SK-N-SH (cell line): Measurements from ENCODE around the gene MTHFD1L. TPM values are rescaled to one million over a fixed set of nuclear protein-coding genes. Genes with fewer than 3 reads are reported as not detected.

Experiments
- CTCF ChIA-PET: fragments of 300-600, 350-600 bp; formaldehyde crosslinking; extraction: SDS; loops from one replicate; lab custom pipeline; 2021; lab: Yijun Ruan, JAX
- POLR2A ChIA-PET: fragments of 350-600 bp; sonication (Branson Sonifier 250); formaldehyde crosslinking; extraction: SDS; loops from one replicate; lab custom pipeline; 2020; ENCODE audit warnings: antibody characterized with exemption, inconsistent platforms; lab: Yijun Ruan, JAX
- DNase-seq: peaks from one replicate; pipeline ENCODE4 v3.0.0; 2012
- H2AFZ ChIP-seq: fragments of 200-600 bp; sonication (generic); 2 replicates; pipeline ENCODE4 v1.8.1; 2016; ENCODE audit warnings: antibody characterized with exemption, mild to moderate bottlenecking, low read depth
- H3F3A ChIP-seq: fragments of 200-600 bp; sonication (generic); replicated peaks from 2 replicates; pipeline ENCODE3; 2016; ENCODE audit warnings: antibody characterized with exemption, mild to moderate bottlenecking; ENCODE audit not compliant: insufficient read depth
- H3K27ac ChIP-seq, 2 experiments: fragments of 200-500 bp in 1 of 2; fragments of 200-600 bp in 1 of 2; sonication (Bioruptor generic) in 1 of 2; sonication (generic), shearing (Covaris generic) in 1 of 2; 2 replicates each; pipeline versions ENCODE4 v1.5.1 to v1.6.1; 2014 to 2016; ENCODE audit warnings: low read depth in 2 of 2, inconsistent platforms in 1 of 2, low read length in 1 of 2, mild to moderate bottlenecking in 1 of 2, mixed read lengths in 1 of 2
- H3K27me3 ChIP-seq: fragments of 200-600 bp; sonication (generic), shearing (Covaris generic); 2 replicates; pipeline ENCODE4 v1.6.1; 2016; ENCODE audit warnings: mixed run types; ENCODE audit not compliant: insufficient read depth
- H3K36me3 ChIP-seq, 2 experiments: fragments of 200-500 bp in 1 of 2; fragments of 200-600 bp in 1 of 2; sonication (Bioruptor generic) in 1 of 2; sonication (generic) in 1 of 2; replicated peaks in 1 of 2; 2 replicates each; pipeline versions ENCODE3 to v1.5.1; 2014 to 2016; ENCODE audit warnings: low read length in 1 of 2, mild to moderate bottlenecking in 1 of 2; ENCODE audit not compliant: insufficient read depth in 2 of 2, control insufficient read depth in 1 of 2
- H3K4me1 ChIP-seq, 2 experiments: fragments of 200-500 bp in 1 of 2; fragments of 200-600 bp in 1 of 2; sonication (Bioruptor generic) in 1 of 2; sonication (generic), shearing (Covaris generic) in 1 of 2; 2 replicates each; pipeline versions ENCODE4 v1.5.1 to v1.6.1; 2014 to 2016; ENCODE audit warnings: low read depth in 1 of 2, low read length in 1 of 2, mixed run types in 1 of 2; ENCODE audit not compliant: insufficient read depth in 2 of 2, control insufficient read depth in 1 of 2
- H3K4me2 ChIP-seq: fragments of 200-600 bp; sonication (generic), shearing (Covaris generic); 2 replicates; pipeline ENCODE4 v1.6.1; 2017; ENCODE audit warnings: mixed run types
- H3K4me3 ChIP-seq, 2 experiments: fragments of 200-500 bp in 1 of 2; fragments of 200-600 bp in 1 of 2; sonication (Bioruptor generic) in 1 of 2; sonication (generic), shearing (Covaris generic) in 1 of 2; 2 replicates each; pipeline versions ENCODE4 v1.5.1 to v1.8.1; 2014 to 2016; ENCODE audit warnings: low read depth in 2 of 2, inconsistent platforms in 1 of 2, low read length in 1 of 2, mild to moderate bottlenecking in 1 of 2, mixed read lengths in 1 of 2, moderate library complexity in 1 of 2
- H3K79me2 ChIP-seq: fragments of 200-600 bp; sonication (generic); 2 replicates; pipeline ENCODE4 v1.8.1; 2017; ENCODE audit warnings: mild to moderate bottlenecking; ENCODE audit not compliant: insufficient read depth
- H3K9ac ChIP-seq: fragments of 200-600 bp; sonication (generic); 2 replicates; pipeline ENCODE4 v1.6.1; 2017; ENCODE audit warnings: mixed run types
- H3K9me2 ChIP-seq: fragments of 200-600 bp; sonication (generic); 2 replicates; pipeline ENCODE4 v1.6.1; 2017; ENCODE audit warnings: mixed run types
- H3K9me3 ChIP-seq: fragments of 200-600 bp; sonication (generic); 2 replicates; pipeline ENCODE4 v1.6.1; 2017; ENCODE audit warnings: mixed run types, mild to moderate bottlenecking, moderate library complexity
- H4K20me1 ChIP-seq: fragments of 200-600 bp; sonication (generic); 2 replicates; pipeline ENCODE4 v1.6.1; 2017; ENCODE audit warnings: mild to moderate bottlenecking, mixed run types; ENCODE audit not compliant: insufficient read depth
- CHD2 ChIP-seq: fragments of 150-350 bp; IDR thresholded peaks from 2 replicates; pipeline ENCODE4 v1.6.1; 2018; ENCODE audit warnings: low read length; ENCODE audit not compliant: partially characterized antibody
- CTCF ChIP-seq: fragments of 200-600 bp; sonication (generic); IDR thresholded peaks from 2 replicates; pipeline ENCODE4 v1.6.1; 2017; ENCODE audit warnings: antibody characterized with exemption, mild to moderate bottlenecking, moderate library complexity
- ELF1 ChIP-seq: IDR thresholded peaks from 2 replicates; pipeline ENCODE4 v1.4.0; 2012
- EZH2phosphoT487 ChIP-seq: fragments of 200-600 bp; sonication (generic); IDR thresholded peaks from 2 replicates; pipeline ENCODE4 v1.6.1; 2017; ENCODE audit warnings: low read depth, mixed run types, mild to moderate bottlenecking, antibody characterized with exemption, moderate library complexity, borderline replicate concordance
- FOXJ3 ChIP-seq: sonication (generic); formaldehyde crosslinking; IDR thresholded peaks from 2 replicates; pipeline ENCODE4 v1.5.1; 2020; ENCODE audit warnings: mild to moderate bottlenecking, missing genetic modification reagents
- FOXM1 ChIP-seq: IDR thresholded peaks from 2 replicates; pipeline ENCODE4 v1.4.0; 2012; ENCODE audit warnings: low read depth, mild to moderate bottlenecking
- GABPA ChIP-seq: IDR thresholded peaks from 2 replicates; pipeline ENCODE4 v1.4.0; 2012; ENCODE audit warnings: low read depth, mild to moderate bottlenecking
- IRF3 ChIP-seq: fragments of 150-350 bp; IDR thresholded peaks from 2 replicates; pipeline ENCODE4 v1.6.1; 2016; ENCODE audit warnings: mild to moderate bottlenecking, low read depth, low read length
- MAX ChIP-seq: IDR thresholded peaks from 2 replicates; pipeline ENCODE4 v1.4.0; 2012; ENCODE audit warnings: low read depth
- MEF2A ChIP-seq: IDR thresholded peaks from 2 replicates; pipeline ENCODE4 v1.4.0; 2012; ENCODE audit warnings: low read depth, borderline replicate concordance
- MXI1 ChIP-seq: IDR thresholded peaks from 2 replicates; pipeline ENCODE4 v1.6.1; 2012; ENCODE audit warnings: mild to moderate bottlenecking, low read depth, low read length, improper control_type of control experiment
- POLR2AphosphoS5 ChIP-seq: IDR thresholded peaks from 2 replicates; pipeline ENCODE4 v1.6.1; 2012; ENCODE audit warnings: low read depth, low read length
- RAD21 ChIP-seq: IDR thresholded peaks from 2 replicates; pipeline ENCODE4 v1.6.1; 2012; ENCODE audit warnings: mild to moderate bottlenecking, low read length
- SIN3A ChIP-seq: IDR thresholded peaks from 2 replicates; pipeline ENCODE4 v1.6.1; 2012; ENCODE audit warnings: low read depth, mild to moderate bottlenecking, low read length, moderate library complexity, borderline replicate concordance
- SMC3 ChIP-seq: IDR thresholded peaks from 2 replicates; pipeline ENCODE4 v1.6.1; 2012; ENCODE audit warnings: low read depth, low read length, improper control_type of control experiment
- TAF1 ChIP-seq: IDR thresholded peaks from 2 replicates; pipeline ENCODE4 v1.6.1; 2012; ENCODE audit warnings: low read depth, mild to moderate bottlenecking, low read length, moderate library complexity, borderline replicate concordance
- TCF12 ChIP-seq: IDR thresholded peaks from 2 replicates; pipeline ENCODE4 v1.4.0; 2012
- USF1 ChIP-seq: IDR thresholded peaks from 2 replicates; pipeline ENCODE4 v1.4.0; 2012; ENCODE audit warnings: low read depth, borderline replicate concordance
- USF2 ChIP-seq: fragments of 150-350 bp; IDR thresholded peaks from 2 replicates; pipeline ENCODE4 v1.6.1; 2017; ENCODE audit warnings: antibody characterized with exemption, low read length, low read depth, borderline replicate concordance
- YY1 ChIP-seq: IDR thresholded peaks from 2 replicates; pipeline ENCODE4 v1.4.0; 2012; ENCODE audit warnings: low read depth, mild to moderate bottlenecking
- WGBS: methylation state at CpG from one replicate; pipeline ENCODE4 v1.1.6; 2017; ENCODE audit warnings: low lambda C conversion rate; 5-methylcytosine and 5-hydroxymethylcytosine counted together
- polyA plus RNA-seq, 3 experiments: library from polyadenylated mRNA; depleted of rRNA; stranded (reverse); fragments of >200 nt; gene quantifications; 2 replicates each; pipeline ENCODE4 v1.2.3, GENCODE V29; 2012

MTHFD1L gene
- polyA plus RNA-seq, 1 of the 3 experiments (the other 2 are of a cell fraction), result 37.0 TPM

GRCh38 chr6:150922137-150922536, 56.6 kb downstream of the MTHFD1L start:
- TF ChIP-seq TCF12, result no peak
- TF ChIP-seq YY1, result no peak
- no peak for TF ChIP-seq CHD2
- TF ChIP-seq CTCF, result no peak
- TF ChIP-seq IRF3, result no peak
- TF ChIP-seq EZH2phosphoT487, result no peak
- no peak for TF ChIP-seq ELF1
- no peak for TF ChIP-seq SIN3A
- TF ChIP-seq SMC3, result no peak
- Histone ChIP-seq H3F3A (peaks cover 14% of the 10 kb centered on the region), H3K79me2 (peaks cover 4% of the 10 kb centered on the region; the same call in 1 of the 2 replicates), H3K4me2 (no peak overlapping the region), H3K27me3 (no peaks in the 10 kb centered on the region), H3K9ac (no peak overlapping the region), H3K4me3 (no peak overlapping the region), H4K20me1 (0 out of 2 replicates have a peak, but pooled peaks cover 3% of the 10 kb centered on the region), H3K9me2 (no peaks in the 10 kb centered on the region), H3K36me3 (peaks cover 43 to 44% of the 10 kb centered on the region in 2 experiments), H2AFZ (no peak overlapping the region), H3K27ac (no peak overlapping the region), H3K4me1 (no peaks in the 10 kb centered on the region), H3K9me3 (no peaks in the 10 kb centered on the region)
- WGBS, result 100% methylated on average over 2 of the region's 2 CpGs
- POLR2A ChIA-PET, result no interaction called here
- DNase-seq, result no peak
- CTCF ChIA-PET, result interaction anchor here (0.9 to 1.2 kb wide), 2 partner anchors 30 to 413 kb away, joined by 4 read pairs; no protein-coding TSS in a partner anchor

GRCh38 chr6:150924808-150925589, 59.5 kb downstream of the MTHFD1L start:
- WGBS, result 93% methylated on average over 6 of the region's 11 CpGs
- Histone ChIP-seq H3K4me2 (no peak overlapping the region), H3K9me3 (no peaks in the 10 kb centered on the region), H3K27ac (no peak overlapping the region; a peak in 1 of 4 replicates), H3F3A (peaks cover 17% of the 10 kb centered on the region), H4K20me1 (0 out of 2 replicates have a peak, but pooled peaks cover 3% of the 10 kb centered on the region), H3K27me3 (no peaks in the 10 kb centered on the region), H3K9me2 (no peaks in the 10 kb centered on the region), H2AFZ (no peak overlapping the region), H3K9ac (no peak overlapping the region), H3K4me3 (no peak overlapping the region), H3K36me3 (peaks cover 35 to 40% of the 10 kb centered on the region in 2 experiments), H3K79me2 (peaks cover 3% of the 10 kb centered on the region; the same call in 1 of the 2 replicates), H3K4me1 (no peaks in the 10 kb centered on the region)
- ChIA-PET POLR2A (no interaction called here), CTCF (interaction anchor here (1.2 kb wide), 1 partner anchor 399 kb away, joined by 3 read pairs; no protein-coding TSS in a partner anchor)
- DNase-seq, result no peak
- no peak for TF ChIP-seq MXI1
- no peak for TF ChIP-seq POLR2AphosphoS5
- TF ChIP-seq RAD21, result no peak
- TF ChIP-seq YY1, result no peak
- TF ChIP-seq TAF1, result no peak
- no peak for TF ChIP-seq IRF3
- no peak for TF ChIP-seq SMC3
- no peak for TF ChIP-seq FOXM1
- no peak for TF ChIP-seq USF2
- TF ChIP-seq SIN3A, result no peak
- TF ChIP-seq ELF1, result no peak
- TF ChIP-seq GABPA, result no peak
- no peak for TF ChIP-seq USF1
- TF ChIP-seq MEF2A, result no peak
- TF ChIP-seq MAX, result no peak
- TF ChIP-seq FOXJ3, result no peak
